SK-N-SH (cell line): ENCODE measurements around the gene RBMS1. TPM values are rescaled to one million over a fixed set of nuclear protein-coding genes. Genes with fewer than 3 reads are reported as not detected.
A peak's percentile ranks its signal among the peaks of the same experiment; 100 is the strongest.

ENCODE experiments used
- CTCF ChIA-PET: fragments of 300-600, 350-600 bp; formaldehyde crosslinking; extraction: SDS; loops from one replicate; lab custom pipeline; 2021; lab: Yijun Ruan, JAX
- POLR2A ChIA-PET: fragments of 350-600 bp; sonication (Branson Sonifier 250); formaldehyde crosslinking; extraction: SDS; loops from one replicate; lab custom pipeline; 2020; ENCODE audit warnings: antibody characterized with exemption, inconsistent platforms; lab: Yijun Ruan, JAX
- DNase-seq: peaks from one replicate; pipeline ENCODE4 v3.0.0; 2012
- H2AFZ ChIP-seq: fragments of 200-600 bp; sonication (generic); 2 replicates; pipeline ENCODE4 v1.8.1; 2016; ENCODE audit warnings: antibody characterized with exemption, mild to moderate bottlenecking, low read depth
- H3F3A ChIP-seq: fragments of 200-600 bp; sonication (generic); replicated peaks from 2 replicates; pipeline ENCODE3; 2016; ENCODE audit warnings: antibody characterized with exemption, mild to moderate bottlenecking; ENCODE audit not compliant: insufficient read depth
- H3K27ac ChIP-seq, 2 experiments: fragments of 200-500 bp in 1 of 2; fragments of 200-600 bp in 1 of 2; sonication (Bioruptor generic) in 1 of 2; sonication (generic), shearing (Covaris generic) in 1 of 2; 2 replicates each; pipeline versions ENCODE4 v1.5.1 to v1.6.1; 2014 to 2016; ENCODE audit warnings: low read depth in 2 of 2, inconsistent platforms in 1 of 2, low read length in 1 of 2, mild to moderate bottlenecking in 1 of 2, mixed read lengths in 1 of 2
- H3K27me3 ChIP-seq: fragments of 200-600 bp; sonication (generic), shearing (Covaris generic); 2 replicates; pipeline ENCODE4 v1.6.1; 2016; ENCODE audit warnings: mixed run types; ENCODE audit not compliant: insufficient read depth
- H3K36me3 ChIP-seq, 2 experiments: fragments of 200-500 bp in 1 of 2; fragments of 200-600 bp in 1 of 2; sonication (Bioruptor generic) in 1 of 2; sonication (generic) in 1 of 2; replicated peaks in 1 of 2; 2 replicates each; pipeline versions ENCODE3 to v1.5.1; 2014 to 2016; ENCODE audit warnings: low read length in 1 of 2, mild to moderate bottlenecking in 1 of 2; ENCODE audit not compliant: insufficient read depth in 2 of 2, control insufficient read depth in 1 of 2
- H3K4me1 ChIP-seq, 2 experiments: fragments of 200-500 bp in 1 of 2; fragments of 200-600 bp in 1 of 2; sonication (Bioruptor generic) in 1 of 2; sonication (generic), shearing (Covaris generic) in 1 of 2; 2 replicates each; pipeline versions ENCODE4 v1.5.1 to v1.6.1; 2014 to 2016; ENCODE audit warnings: low read depth in 1 of 2, low read length in 1 of 2, mixed run types in 1 of 2; ENCODE audit not compliant: insufficient read depth in 2 of 2, control insufficient read depth in 1 of 2
- H3K4me2 ChIP-seq: fragments of 200-600 bp; sonication (generic), shearing (Covaris generic); 2 replicates; pipeline ENCODE4 v1.6.1; 2017; ENCODE audit warnings: mixed run types
- H3K4me3 ChIP-seq, 2 experiments: fragments of 200-500 bp in 1 of 2; fragments of 200-600 bp in 1 of 2; sonication (Bioruptor generic) in 1 of 2; sonication (generic), shearing (Covaris generic) in 1 of 2; 2 replicates each; pipeline versions ENCODE4 v1.5.1 to v1.8.1; 2014 to 2016; ENCODE audit warnings: low read depth in 2 of 2, inconsistent platforms in 1 of 2, low read length in 1 of 2, mild to moderate bottlenecking in 1 of 2, mixed read lengths in 1 of 2, moderate library complexity in 1 of 2
- H3K79me2 ChIP-seq: fragments of 200-600 bp; sonication (generic); 2 replicates; pipeline ENCODE4 v1.8.1; 2017; ENCODE audit warnings: mild to moderate bottlenecking; ENCODE audit not compliant: insufficient read depth
- H3K9ac ChIP-seq: fragments of 200-600 bp; sonication (generic); 2 replicates; pipeline ENCODE4 v1.6.1; 2017; ENCODE audit warnings: mixed run types
- H3K9me2 ChIP-seq: fragments of 200-600 bp; sonication (generic); 2 replicates; pipeline ENCODE4 v1.6.1; 2017; ENCODE audit warnings: mixed run types
- H3K9me3 ChIP-seq: fragments of 200-600 bp; sonication (generic); 2 replicates; pipeline ENCODE4 v1.6.1; 2017; ENCODE audit warnings: mixed run types, mild to moderate bottlenecking, moderate library complexity
- H4K20me1 ChIP-seq: fragments of 200-600 bp; sonication (generic); 2 replicates; pipeline ENCODE4 v1.6.1; 2017; ENCODE audit warnings: mild to moderate bottlenecking, mixed run types; ENCODE audit not compliant: insufficient read depth
- CHD2 ChIP-seq: fragments of 150-350 bp; IDR thresholded peaks from 2 replicates; pipeline ENCODE4 v1.6.1; 2018; ENCODE audit warnings: low read length; ENCODE audit not compliant: partially characterized antibody
- ELF1 ChIP-seq: IDR thresholded peaks from 2 replicates; pipeline ENCODE4 v1.4.0; 2012
- FOSL2 ChIP-seq: IDR thresholded peaks from 2 replicates; pipeline ENCODE4 v1.4.0; 2012; ENCODE audit warnings: low read depth, mild to moderate bottlenecking, moderate library complexity, borderline replicate concordance
- GABPA ChIP-seq: IDR thresholded peaks from 2 replicates; pipeline ENCODE4 v1.4.0; 2012; ENCODE audit warnings: low read depth, mild to moderate bottlenecking
- NFIC ChIP-seq: IDR thresholded peaks from 2 replicates; pipeline ENCODE4 v1.4.0; 2012; ENCODE audit warnings: borderline replicate concordance
- RAD21 ChIP-seq: IDR thresholded peaks from 2 replicates; pipeline ENCODE4 v1.6.1; 2012; ENCODE audit warnings: mild to moderate bottlenecking, low read length
- RXRA ChIP-seq: IDR thresholded peaks from 2 replicates; pipeline ENCODE4 v1.4.0; 2012; ENCODE audit warnings: low read depth, mild to moderate bottlenecking, borderline replicate concordance
- SIN3A ChIP-seq: IDR thresholded peaks from 2 replicates; pipeline ENCODE4 v1.6.1; 2012; ENCODE audit warnings: low read depth, mild to moderate bottlenecking, low read length, moderate library complexity, borderline replicate concordance
- TEAD4 ChIP-seq: IDR thresholded peaks from 2 replicates; pipeline ENCODE4 v1.4.0; 2012; ENCODE audit warnings: mild to moderate bottlenecking, borderline replicate concordance; ENCODE audit not compliant: insufficient read depth
- USF2 ChIP-seq: fragments of 150-350 bp; IDR thresholded peaks from 2 replicates; pipeline ENCODE4 v1.6.1; 2017; ENCODE audit warnings: antibody characterized with exemption, low read length, low read depth, borderline replicate concordance
- ZBTB33 ChIP-seq: IDR thresholded peaks from 2 replicates; pipeline ENCODE4 v1.4.0; 2012; ENCODE audit warnings: low read depth, borderline replicate concordance
- WGBS: methylation state at CpG from one replicate; pipeline ENCODE4 v1.1.6; 2017; ENCODE audit warnings: low lambda C conversion rate; 5-methylcytosine and 5-hydroxymethylcytosine counted together
- polyA plus RNA-seq, 3 experiments: library from polyadenylated mRNA; depleted of rRNA; stranded (reverse); fragments of >200 nt; gene quantifications; 2 replicates each; pipeline ENCODE4 v1.2.3, GENCODE V29; 2012

RBMS1 gene
- polyA plus RNA-seq, 1 of the 3 experiments (the other 2 are of a cell fraction), result 56.5 TPM

- H2AFZ ChIP-seq, result no peak overlapping the region
- H3K4me2 ChIP-seq, result no peak overlapping the region
- TF ChIP-seq FOSL2 (no peak), NFIC (no peak), RXRA (no peak), SIN3A (no peak), ELF1 (no peak), TEAD4 (no peak), USF2 (no peak), GABPA (no peak), CHD2 (no peak), RAD21 (no peak), ZBTB33 (no peak)
- TF ChIP-seq, all 33 proteins: peak for 0
- ChIA-PET POLR2A (no interaction called here), CTCF (interaction anchor here (0.9 kb wide), 1 partner anchor 14 kb away, joined by 3 read pairs; no protein-coding TSS in a partner anchor)
- Histone ChIP-seq H3K9me2 (no peaks in the 10 kb centered on the region), H3K9me3 (no peaks in the 10 kb centered on the region), H3K4me3 (no peak overlapping the region), H3K27me3 (no peaks in the 10 kb centered on the region), H4K20me1 (peaks cover 5% of the 10 kb centered on the region), H3K79me2 (peaks cover 72% of the 10 kb centered on the region), H3F3A (peaks cover 46% of the 10 kb centered on the region), H3K36me3 (peaks cover 44 to 57% of the 10 kb centered on the region in 2 experiments), H3K4me1 (peaks cover 11 to 24% of the 10 kb centered on the region in 2 experiments), H3K27ac (peak overlapping the region in 1 of 2 experiments; percentile 79; a peak in 2 of 4 replicates), H3K9ac (peak overlapping the region; percentile 57; the same call in 1 of the 2 replicates)
- WGBS, result 87% methylated on average over 8 of the region's 8 CpGs
- DNase-seq, result no peak
Measured at GRCh38 chr2:160310118-160310828, 183.3 kb downstream of the RBMS1 start.

- DNase-seq, result no peak
- H3K9me2 ChIP-seq, result no peaks in the 10 kb centered on the region
- H3F3A ChIP-seq, result peaks cover 47% of the 10 kb centered on the region
- peak overlapping the region in 1 of 2 experiments; percentile 5; a peak in 1 of 4 replicates for H3K4me3 ChIP-seq
- no peaks in the 10 kb centered on the region for H3K27me3 ChIP-seq
- peaks cover 44 to 54% of the 10 kb centered on the region in 2 experiments for H3K36me3 ChIP-seq
- CTCF ChIA-PET, result interaction anchor here (1.3 kb wide), 1 partner anchor 15 kb away, joined by 4 read pairs; no protein-coding TSS in a partner anchor
- TF ChIP-seq FOSL2 (0 out of 2 replicates have a peak, but pooled peaks have one; percentile 6), SIN3A (no peak)
- H3K27ac ChIP-seq, result peak overlapping the region; percentile 11 to 79; a peak in 3 of 4 replicates
- H3K4me1 ChIP-seq, result peaks cover 11 to 26% of the 10 kb centered on the region in 2 experiments
- no peak overlapping the region for H2AFZ ChIP-seq
- H3K9me3 ChIP-seq, result no peaks in the 10 kb centered on the region
- POLR2A ChIA-PET, result no interaction called here
- peak overlapping the region; percentile 57; the same call in 1 of the 2 replicates for H3K9ac ChIP-seq
- peak overlapping the region; percentile 34 for H3K4me2 ChIP-seq
- no peaks in the 10 kb centered on the region for H4K20me1 ChIP-seq
- H3K79me2 ChIP-seq, result peaks cover 73% of the 10 kb centered on the region
Measured at GRCh38 chr2:160309585-160309984, 184.0 kb downstream of the RBMS1 start.
